Fibroblast of peridontal ligament (primary cell): ENCODE data around the gene ULK4.
A peak's percentile ranks its signal among the peaks of the same experiment; 100 is the strongest.
"Not testable (repeated sequence)": the region's sequence is repeated elsewhere in the genome, so short reads cannot be mapped to it uniquely, and the experiment has no call there.

Experiments used
- DNase-seq: peaks from one replicate; pipeline ENCODE4 v3.0.0-alpha.2; 2010; ENCODE audit errors: extremely low read depth

ULK4 gene

GRCh38 chr3:41649129-41649739, 312.7 kb downstream of the ULK4 start:
- no peak for DNase-seq

- not testable (repeated sequence) for DNase-seq
Observed at GRCh38 chr3:41647730-41648129, 314.2 kb downstream of the ULK4 start.

- DNase-seq, result no peak
Observed at GRCh38 chr3:41640076-41640475, 321.8 kb downstream of the ULK4 start.

- peak; percentile 76 for DNase-seq
Observed at GRCh38 chr3:41638381-41638780, 323.5 kb downstream of the ULK4 start.

GRCh38 chr3:41632700-41633099, 329.2 kb downstream of the ULK4 start:
- no peak for DNase-seq

- DNase-seq, result peak; percentile 63
Observed at GRCh38 chr3:41630708-41631107, 331.2 kb downstream of the ULK4 start.

GRCh38 chr3:41629986-41630385, 331.9 kb downstream of the ULK4 start:
- DNase-seq, result no peak

- no peak for DNase-seq
Observed at GRCh38 chr3:41629072-41629471, 332.8 kb downstream of the ULK4 start.

GRCh38 chr3:41627477-41628087, 334.3 kb downstream of the ULK4 start:
- no peak for DNase-seq

GRCh38 chr3:41612853-41613252, 349.1 kb downstream of the ULK4 start:
- no peak for DNase-seq

GRCh38 chr3:41611008-41611407, 350.9 kb downstream of the ULK4 start:
- DNase-seq, result no peak

- no peak for DNase-seq
Observed at GRCh38 chr3:41608347-41608746, 353.6 kb downstream of the ULK4 start.

- DNase-seq, result no peak
Observed at GRCh38 chr3:41603807-41604206, 358.1 kb downstream of the ULK4 start.

GRCh38 chr3:41602121-41602520, 359.8 kb downstream of the ULK4 start:
- no peak for DNase-seq

- no peak for DNase-seq
Observed at GRCh38 chr3:41601404-41601987, 360.4 kb downstream of the ULK4 start.

- DNase-seq, result peak; percentile 33
Observed at GRCh38 chr3:41600616-41601015, 361.3 kb downstream of the ULK4 start.

- DNase-seq, result no peak
Observed at GRCh38 chr3:41599127-41599484, 362.8 kb downstream of the ULK4 start.

- peak; percentile 39 for DNase-seq
Observed at GRCh38 chr3:41598402-41599126, 363.3 kb downstream of the ULK4 start.

- no peak for DNase-seq
Observed at GRCh38 chr3:41593774-41594173, 368.1 kb downstream of the ULK4 start.

- DNase-seq, result no peak
Observed at GRCh38 chr3:41592753-41593510, 369.0 kb downstream of the ULK4 start.

GRCh38 chr3:41583014-41583413, 378.9 kb downstream of the ULK4 start:
- no peak for DNase-seq

GRCh38 chr3:41581700-41582099, 380.2 kb downstream of the ULK4 start:
- no peak for DNase-seq
